GM19468 (cell line): Measurements from ENCODE around the gene PPP1R3D.
"Not testable (repeated sequence)": the region's sequence is repeated elsewhere in the genome, so short reads cannot be mapped to it uniquely, and the experiment has no call there.

Experiments used
- ATAC-seq: cut with Tn5 transposase; IDR thresholded peaks from one replicate; pipeline ENCODE4 v1.9.1; 2021; ENCODE audit warnings: mild to moderate bottlenecking, moderate library complexity, moderate number of reproducible peaks; ENCODE audit not compliant: unreplicated experiment; ENCODE audit errors: extremely low read depth

PPP1R3D gene, protein sequence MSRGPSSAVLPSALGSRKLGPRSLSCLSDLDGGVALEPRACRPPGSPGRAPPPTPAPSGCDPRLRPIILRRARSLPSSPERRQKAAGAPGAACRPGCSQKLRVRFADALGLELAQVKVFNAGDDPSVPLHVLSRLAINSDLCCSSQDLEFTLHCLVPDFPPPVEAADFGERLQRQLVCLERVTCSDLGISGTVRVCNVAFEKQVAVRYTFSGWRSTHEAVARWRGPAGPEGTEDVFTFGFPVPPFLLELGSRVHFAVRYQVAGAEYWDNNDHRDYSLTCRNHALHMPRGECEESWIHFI

DNA sequence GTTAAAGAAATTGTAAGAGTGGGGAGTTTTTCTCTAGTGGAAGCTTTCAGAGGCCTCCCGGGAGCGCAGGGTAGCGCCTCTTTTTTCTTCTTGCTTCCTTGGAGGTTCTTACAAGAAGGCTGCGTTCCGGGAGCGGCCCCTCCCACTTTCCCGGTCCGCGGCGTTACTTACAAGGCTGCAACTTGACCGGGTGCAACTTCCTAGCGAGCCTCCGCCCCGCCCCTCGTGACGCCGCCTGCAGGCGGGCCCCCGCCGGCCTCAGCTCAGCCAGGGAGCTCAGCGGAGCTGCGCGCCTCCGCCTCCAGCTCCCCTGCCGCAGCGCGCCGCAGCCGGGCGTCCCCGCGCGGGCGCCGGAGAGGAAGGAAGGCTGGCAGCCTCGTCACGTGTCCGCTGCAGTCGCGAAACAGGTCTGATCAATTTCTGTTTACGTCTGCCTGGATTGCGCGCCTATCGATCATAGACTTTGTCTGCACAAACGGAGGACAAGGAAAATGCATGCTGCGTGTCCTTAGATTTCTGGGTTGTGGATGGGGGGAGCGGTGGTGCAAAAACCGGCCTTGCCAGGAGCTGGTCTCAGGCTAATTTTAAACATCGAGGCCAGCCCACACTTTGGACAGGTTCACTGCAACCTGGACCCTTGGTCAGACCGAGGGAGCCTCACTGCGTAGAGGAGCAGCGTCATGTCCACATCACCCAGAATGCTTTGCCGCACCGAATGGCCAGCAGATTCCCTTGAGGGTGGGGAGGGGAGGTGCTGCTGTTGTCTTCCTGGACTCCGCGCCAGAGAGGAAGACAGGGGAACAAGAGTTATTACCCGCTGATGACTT lies at the start of gene PPP1R3D, which contains the start of gene FAM217B:
Gene PPP1R3D (minus strand): TSS at position 177 of the 827 bp plus-strand sequence. CDS start 374 bp downstream, outside the sequence.
Gene FAM217B (plus strand): TSS at position 261 of the 827 bp plus-strand sequence. CDS start 3,555 bp downstream, outside the sequence.
- ATAC-seq = peak; percentile 89

- no peak for ATAC-seq
Observed at GRCh38 chr20:59988141-59988540, 48.0 kb upstream of the PPP1R3D start.

- ATAC-seq = no peak
Observed at GRCh38 chr20:59987135-59987534, 47.0 kb upstream of the PPP1R3D start.

GRCh38 chr20:59985864-59986263 lies 45.8 kb upstream of the PPP1R3D start:
- ATAC-seq = no peak

DNA sequence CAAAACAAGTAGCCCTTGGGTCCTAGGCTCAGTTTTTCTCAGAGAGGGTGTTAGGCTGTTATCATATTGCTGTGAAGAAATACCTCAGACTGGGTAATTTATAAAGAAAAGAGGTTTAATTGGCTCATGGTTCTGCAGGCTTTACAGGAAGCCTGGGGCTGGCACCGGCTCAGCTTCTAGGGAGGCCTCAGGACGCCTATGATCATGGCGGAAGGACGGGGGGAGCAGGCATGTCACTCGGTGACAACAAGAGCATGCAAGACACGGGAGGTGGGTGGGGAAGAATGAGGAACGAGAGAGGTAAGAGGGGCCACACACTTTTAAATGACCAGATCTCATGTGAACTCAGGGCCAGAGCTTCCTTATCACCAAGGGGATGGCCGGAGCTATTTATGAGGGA lies 45.1 kb upstream of the PPP1R3D start:
- ATAC-seq = no peak

DNA sequence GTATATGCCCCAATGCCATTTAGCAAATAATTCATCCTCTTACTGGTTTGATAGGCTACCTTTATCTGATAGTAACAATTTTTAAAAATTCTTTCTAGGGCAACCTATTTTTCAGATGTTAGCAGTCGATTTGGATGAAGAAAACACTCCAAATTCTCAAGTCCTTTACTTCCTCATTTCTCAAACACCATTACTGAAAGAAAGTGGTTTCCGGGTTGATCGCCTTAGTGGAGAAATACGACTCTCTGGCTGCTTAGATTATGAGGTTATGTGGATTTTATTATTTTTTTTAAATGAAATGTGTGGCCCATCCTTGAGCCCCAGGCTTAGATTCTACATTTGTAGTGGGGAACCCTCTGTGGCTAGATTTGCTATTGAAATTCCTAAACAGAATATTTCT lies 44.4 kb upstream of the PPP1R3D start:
- no peak for ATAC-seq

- no peak for ATAC-seq
Observed at GRCh38 chr20:59983076-59983475, 43.0 kb upstream of the PPP1R3D start.

GRCh38 chr20:59977086-59977485 lies 37.0 kb upstream of the PPP1R3D start:
- no peak for ATAC-seq

DNA sequence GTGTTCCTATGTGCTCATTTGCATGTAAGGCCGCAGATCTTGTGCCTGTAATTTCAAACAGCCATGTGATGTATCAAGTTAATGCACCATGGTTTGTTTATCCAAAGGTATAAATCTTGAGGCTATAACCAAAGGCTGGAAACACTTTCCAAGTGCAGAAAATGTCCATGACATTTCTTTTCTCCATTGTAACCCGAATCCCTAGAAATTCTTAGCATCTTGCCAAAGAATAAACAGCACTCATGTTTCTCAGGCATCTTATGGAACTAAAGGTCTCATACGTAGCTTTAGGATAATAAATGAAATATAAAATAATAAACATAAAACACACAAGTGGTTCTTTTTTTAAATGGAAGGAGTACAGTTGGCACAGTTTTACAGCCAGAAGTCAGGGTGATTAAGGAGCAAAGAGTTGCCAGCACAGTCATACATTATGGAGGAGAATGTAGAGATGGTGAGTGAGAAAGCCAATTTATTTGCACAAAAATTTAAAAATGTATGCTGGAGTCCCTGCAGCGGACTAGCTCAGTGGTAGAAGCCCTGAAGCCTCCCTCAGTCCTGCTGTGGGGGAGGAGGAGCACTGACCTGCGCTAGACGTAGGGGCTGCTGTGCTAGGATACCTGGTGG lies 36.2 kb upstream of the PPP1R3D start:
- ATAC-seq = no peak

GRCh38 chr20:59972037-59972801 lies 32.1 kb upstream of the PPP1R3D start:
- no peak for ATAC-seq

GRCh38 chr20:59971428-59971827 lies 31.3 kb upstream of the PPP1R3D start:
- ATAC-seq = no peak

DNA sequence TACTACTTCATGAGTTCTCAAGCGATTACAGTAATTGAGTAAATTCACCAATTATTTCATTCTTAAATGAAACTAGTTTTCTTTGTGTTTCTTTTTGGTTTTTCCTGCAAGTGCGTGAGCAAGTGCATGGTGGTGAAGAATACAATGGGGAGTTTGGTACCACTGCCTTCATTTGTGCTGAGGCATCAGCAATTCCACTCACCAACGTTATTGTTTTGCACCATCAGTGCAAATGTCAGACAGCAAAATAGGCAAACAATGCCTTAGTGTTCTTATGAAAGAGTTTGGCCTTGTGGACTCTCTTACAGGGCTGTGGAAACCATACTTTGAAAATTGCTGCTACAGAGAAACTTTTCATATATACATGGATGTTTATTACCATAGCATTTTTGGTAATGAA lies 26.3 kb upstream of the PPP1R3D start:
- ATAC-seq = no peak

DNA sequence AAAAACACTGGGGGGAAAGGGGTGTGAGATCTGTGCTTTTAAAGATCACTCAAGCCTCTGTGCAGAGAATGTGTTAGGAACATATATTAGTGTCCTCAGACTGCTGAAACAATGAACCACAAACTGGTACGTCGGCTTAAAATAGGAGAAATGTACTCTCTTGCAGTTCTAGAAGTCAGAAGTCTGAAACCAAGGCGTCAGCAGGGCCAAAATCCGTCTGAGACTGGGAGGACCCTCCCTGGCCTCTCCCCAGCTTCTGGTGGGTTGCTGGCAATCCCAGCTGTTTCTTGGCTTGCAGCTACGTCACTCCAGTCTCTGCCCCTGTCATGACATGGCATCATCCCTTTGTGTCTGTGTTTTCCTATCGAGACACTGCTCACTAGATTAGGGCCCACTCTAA lies 22.1 kb upstream of the PPP1R3D start:
- no peak for ATAC-seq

- no peak for ATAC-seq
Observed at GRCh38 chr20:59961423-59961822, 21.3 kb upstream of the PPP1R3D start.

- no peak for ATAC-seq
Observed at GRCh38 chr20:59958626-59959025, 18.5 kb upstream of the PPP1R3D start.

DNA sequence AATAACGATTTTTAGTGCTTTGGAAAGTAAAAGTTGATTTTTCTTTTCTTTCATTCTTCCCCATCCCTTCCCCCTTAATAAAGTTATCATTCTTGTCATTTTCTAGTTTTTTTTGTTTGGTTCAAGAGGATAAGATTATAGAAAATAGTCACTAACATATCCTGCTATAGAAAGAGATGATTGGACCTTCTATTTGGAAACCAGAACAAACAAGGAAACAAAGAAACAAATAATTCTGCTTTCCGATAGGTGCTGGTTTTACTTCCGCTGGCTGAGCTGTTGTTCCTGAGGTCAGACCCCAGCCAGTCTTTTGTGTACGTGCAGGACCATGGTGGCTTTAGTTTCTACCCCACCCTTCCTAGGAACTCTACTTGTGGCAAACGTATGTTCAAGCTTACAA lies 18.0 kb upstream of the PPP1R3D start, which contains the start of gene CDH26:
Gene CDH26 (plus strand): TSS at position 301 of the 400 bp plus-strand sequence. CDS start 304 bp downstream, outside the sequence.
- no peak for ATAC-seq

GRCh38 chr20:59957568-59957967 lies 17.5 kb upstream of the PPP1R3D start:
- ATAC-seq = not testable (repeated sequence)

GRCh38 chr20:59955131-59955796 lies 15.2 kb upstream of the PPP1R3D start:
- ATAC-seq = no peak

DNA sequence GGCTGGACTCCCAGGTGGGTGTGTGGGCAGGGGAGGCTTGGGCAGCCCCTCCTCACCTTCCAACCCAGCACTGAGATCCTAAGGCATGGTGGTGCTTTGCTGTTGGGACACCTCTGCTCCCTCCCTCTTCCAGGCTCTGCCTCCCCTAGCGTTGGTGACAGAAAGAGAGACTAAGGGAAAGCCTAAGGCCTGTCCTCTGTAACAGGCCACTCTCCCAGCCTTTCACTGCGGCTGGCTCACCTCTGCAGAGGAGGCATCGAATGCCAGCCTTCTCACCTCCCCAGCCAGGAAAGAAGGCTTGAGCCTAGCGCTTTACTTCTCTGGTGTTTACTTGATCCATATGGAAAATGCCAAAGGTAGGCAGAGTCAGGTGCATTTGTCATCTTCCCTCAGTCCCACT lies 14.6 kb upstream of the PPP1R3D start:
- no peak for ATAC-seq
